Activated naive CD8-positive, alpha-beta T cell treated with anti-CD3 and anti-CD28 coated beads, Interleukin-2, amount 50 U/mL, for 24 hours (primary cell): ENCODE measurements around the gene ESPN.

Experiments used
- ATAC-seq: fragments of 150-1000 bp; cut with Tn5 transposase; one replicate; pipeline ENCODE4 v1.10.0; 2021
- DNase-seq: peaks from one replicate; pipeline ENCODE4 v3.0.0; 2021
- H3K27ac Mint-ChIP-seq: one replicate; pipeline ENCODE4 v1.8.0; 2021; ENCODE audit warnings: mild to moderate bottlenecking, mixed read lengths
- H3K27me3 Mint-ChIP-seq: one replicate; pipeline ENCODE4 v1.8.0; 2021; ENCODE audit warnings: mixed read lengths
- H3K36me3 Mint-ChIP-seq: one replicate; pipeline ENCODE4 v1.8.0; 2021; ENCODE audit warnings: low read depth, mixed read lengths
- H3K4me1 Mint-ChIP-seq: one replicate; pipeline ENCODE4 v1.8.0; 2021; ENCODE audit warnings: mixed read lengths
- H3K4me3 Mint-ChIP-seq: one replicate; pipeline ENCODE4 v1.8.0; 2021; ENCODE audit warnings: mild to moderate bottlenecking, moderate library complexity, mixed read lengths
- H3K9me3 Mint-ChIP-seq: one replicate; pipeline ENCODE4 v1.8.0; 2021; ENCODE audit warnings: mixed read lengths

ESPN gene, protein sequence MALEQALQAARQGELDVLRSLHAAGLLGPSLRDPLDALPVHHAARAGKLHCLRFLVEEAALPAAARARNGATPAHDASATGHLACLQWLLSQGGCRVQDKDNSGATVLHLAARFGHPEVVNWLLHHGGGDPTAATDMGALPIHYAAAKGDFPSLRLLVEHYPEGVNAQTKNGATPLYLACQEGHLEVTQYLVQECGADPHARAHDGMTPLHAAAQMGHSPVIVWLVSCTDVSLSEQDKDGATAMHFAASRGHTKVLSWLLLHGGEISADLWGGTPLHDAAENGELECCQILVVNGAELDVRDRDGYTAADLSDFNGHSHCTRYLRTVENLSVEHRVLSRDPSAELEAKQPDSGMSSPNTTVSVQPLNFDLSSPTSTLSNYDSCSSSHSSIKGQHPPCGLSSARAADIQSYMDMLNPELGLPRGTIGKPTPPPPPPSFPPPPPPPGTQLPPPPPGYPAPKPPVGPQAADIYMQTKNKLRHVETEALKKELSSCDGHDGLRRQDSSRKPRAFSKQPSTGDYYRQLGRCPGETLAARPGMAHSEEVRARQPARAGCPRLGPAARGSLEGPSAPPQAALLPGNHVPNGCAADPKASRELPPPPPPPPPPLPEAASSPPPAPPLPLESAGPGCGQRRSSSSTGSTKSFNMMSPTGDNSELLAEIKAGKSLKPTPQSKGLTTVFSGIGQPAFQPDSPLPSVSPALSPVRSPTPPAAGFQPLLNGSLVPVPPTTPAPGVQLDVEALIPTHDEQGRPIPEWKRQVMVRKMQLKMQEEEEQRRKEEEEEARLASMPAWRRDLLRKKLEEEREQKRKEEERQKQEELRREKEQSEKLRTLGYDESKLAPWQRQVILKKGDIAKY

DNA sequence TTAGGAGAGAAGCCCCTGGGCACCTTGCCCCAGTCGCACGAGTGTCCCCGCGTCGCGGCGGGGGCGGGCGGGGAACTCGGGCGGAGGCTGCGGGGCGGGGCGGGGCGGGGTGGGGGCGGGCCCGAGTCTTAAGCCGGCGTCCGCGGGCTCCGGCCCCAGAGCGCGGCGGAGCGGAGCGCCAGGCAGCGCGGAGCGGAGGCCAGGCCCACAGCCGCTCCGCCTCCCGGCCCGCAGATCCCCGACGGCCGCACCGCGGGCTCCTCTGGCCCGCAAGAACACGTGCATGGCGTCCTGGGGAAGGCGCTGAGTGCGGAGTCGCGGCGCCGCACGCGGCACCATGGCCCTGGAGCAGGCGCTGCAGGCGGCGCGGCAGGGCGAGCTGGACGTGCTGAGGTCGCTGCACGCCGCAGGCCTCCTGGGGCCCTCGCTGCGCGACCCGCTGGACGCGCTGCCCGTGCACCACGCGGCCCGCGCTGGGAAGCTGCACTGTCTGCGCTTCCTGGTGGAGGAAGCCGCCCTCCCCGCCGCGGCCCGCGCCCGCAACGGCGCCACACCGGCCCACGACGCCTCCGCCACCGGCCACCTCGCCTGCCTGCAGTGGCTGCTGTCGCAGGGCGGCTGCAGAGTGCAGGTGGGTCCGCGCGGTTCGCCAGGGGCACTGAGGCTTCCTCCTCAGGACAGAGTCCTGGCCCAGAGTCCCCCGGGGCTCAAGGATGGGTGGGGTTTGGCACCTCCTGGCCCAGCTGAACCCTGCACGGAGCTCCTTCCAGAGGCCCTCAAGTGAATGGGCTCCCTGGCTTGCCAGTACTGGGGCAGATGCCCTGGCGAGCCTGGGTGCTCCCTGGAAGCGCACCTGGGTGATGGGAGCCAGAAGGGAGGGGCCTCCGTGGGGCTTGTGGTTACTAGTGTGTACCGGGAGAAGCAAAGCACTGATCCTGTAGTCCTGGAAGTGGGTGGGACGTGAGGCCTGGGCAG is at the start of gene ESPN:
ESPN (plus strand) TSS at position 158 of the 975 bp plus-strand sequence; CDS start at position 338, 180 bp downstream.
- DNase-seq (no peak), ATAC-seq (no peak)
- Mint-ChIP-seq H3K4me3 (peak within 1 kb of the TSS; percentile 21), H3K4me1 (peaks cover 8% of the 10 kb centered on the region), H3K27me3 (peaks cover 58% of the 10 kb centered on the region), H3K9me3 (no peaks in the 10 kb centered on the region), H3K27ac (no peak within 1 kb of the TSS), H3K36me3 (no peaks in the 10 kb centered on the region)

DNA sequence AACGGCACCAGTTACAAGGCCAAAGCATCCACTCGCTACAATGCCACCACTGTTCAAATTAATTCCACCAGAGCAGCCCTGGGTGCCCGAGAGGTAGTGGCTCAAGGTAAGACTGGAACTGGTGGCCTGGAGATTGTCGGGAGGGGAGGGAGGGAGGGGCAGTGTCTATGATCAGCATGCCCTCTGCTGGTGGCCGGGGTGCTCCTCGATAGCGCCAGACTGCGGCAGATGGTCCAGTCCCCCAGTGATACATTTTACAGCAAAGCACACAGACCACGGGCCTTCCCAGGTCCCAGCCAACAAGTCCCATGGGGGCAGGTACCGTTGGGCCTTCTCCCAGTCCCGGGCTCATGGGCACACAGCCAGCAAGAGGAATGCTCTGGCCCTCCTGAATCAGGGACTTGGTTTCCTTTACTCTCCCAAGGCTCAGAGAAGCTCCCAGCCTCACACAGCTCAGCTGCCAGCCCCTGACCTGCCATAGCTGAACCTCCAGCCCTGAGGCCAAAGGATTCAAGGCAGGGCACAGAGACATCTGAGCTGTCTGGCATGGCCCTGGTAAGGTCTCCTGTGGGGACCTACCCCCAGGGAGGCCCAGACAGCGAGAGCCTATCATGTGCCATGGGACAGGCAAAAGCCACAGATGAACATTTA is 46.4 kb upstream of the ESPN start:
- Mint-ChIP-seq H3K4me3 (no peak overlapping the region), H3K4me1 (no peaks in the 10 kb centered on the region), H3K27ac (no peak overlapping the region), H3K9me3 (no peaks in the 10 kb centered on the region), H3K36me3 (no peaks in the 10 kb centered on the region), H3K27me3 (no peaks in the 10 kb centered on the region)
- ATAC-seq (no peak), DNase-seq (no peak)

DNA sequence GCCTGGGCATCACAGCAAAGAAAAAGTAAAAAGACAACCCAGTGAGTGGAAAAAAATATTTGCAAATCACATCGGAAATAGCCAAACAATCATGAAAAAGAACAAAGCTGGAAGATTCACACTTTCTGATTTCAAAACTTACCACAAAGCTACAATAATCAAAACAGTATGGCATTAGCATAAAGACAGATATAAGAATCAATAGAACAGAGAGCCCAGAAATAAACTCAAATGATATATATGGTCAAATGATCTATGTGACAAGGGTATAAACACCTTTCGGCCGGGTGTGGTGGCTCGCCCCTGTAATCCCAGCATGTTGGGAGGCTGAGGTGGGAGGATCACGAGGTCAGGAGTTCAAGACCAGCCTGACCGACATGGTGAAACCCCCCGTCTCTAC is 44.5 kb upstream of the ESPN start:
- ATAC-seq = no peak
- H3K27ac Mint-ChIP-seq = no peak overlapping the region
- H3K4me3 Mint-ChIP-seq = no peak overlapping the region
- DNase-seq = no peak
- no peaks in the 10 kb centered on the region for H3K9me3 Mint-ChIP-seq
- no peaks in the 10 kb centered on the region for H3K4me1 Mint-ChIP-seq
- H3K36me3 Mint-ChIP-seq = no peaks in the 10 kb centered on the region
- no peaks in the 10 kb centered on the region for H3K27me3 Mint-ChIP-seq

DNA sequence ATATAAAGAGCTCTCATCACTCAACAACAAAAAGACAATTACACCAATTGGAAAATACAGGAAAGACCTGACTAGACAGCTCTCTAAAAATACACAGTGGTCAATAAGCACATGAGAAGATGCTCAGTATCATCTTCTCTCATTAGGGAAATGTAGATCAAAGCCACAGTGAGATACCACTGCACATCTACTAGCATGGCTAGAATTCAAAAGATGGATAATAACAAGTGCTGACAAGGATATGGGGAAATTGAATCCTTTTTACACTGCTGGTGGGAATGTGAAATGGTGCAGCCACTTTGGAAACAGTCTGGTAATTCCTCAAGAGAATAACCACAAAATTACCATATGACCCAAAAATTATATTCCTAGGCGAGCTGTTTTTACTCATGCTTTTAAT is 40.4 kb upstream of the ESPN start:
- H3K9me3 Mint-ChIP-seq = no peaks in the 10 kb centered on the region
- no peaks in the 10 kb centered on the region for H3K4me1 Mint-ChIP-seq
- no peak for DNase-seq
- ATAC-seq = no peak
- no peaks in the 10 kb centered on the region for H3K27me3 Mint-ChIP-seq
- H3K27ac Mint-ChIP-seq = no peak overlapping the region
- peaks cover 4% of the 10 kb centered on the region for H3K36me3 Mint-ChIP-seq
- no peak overlapping the region for H3K4me3 Mint-ChIP-seq

DNA sequence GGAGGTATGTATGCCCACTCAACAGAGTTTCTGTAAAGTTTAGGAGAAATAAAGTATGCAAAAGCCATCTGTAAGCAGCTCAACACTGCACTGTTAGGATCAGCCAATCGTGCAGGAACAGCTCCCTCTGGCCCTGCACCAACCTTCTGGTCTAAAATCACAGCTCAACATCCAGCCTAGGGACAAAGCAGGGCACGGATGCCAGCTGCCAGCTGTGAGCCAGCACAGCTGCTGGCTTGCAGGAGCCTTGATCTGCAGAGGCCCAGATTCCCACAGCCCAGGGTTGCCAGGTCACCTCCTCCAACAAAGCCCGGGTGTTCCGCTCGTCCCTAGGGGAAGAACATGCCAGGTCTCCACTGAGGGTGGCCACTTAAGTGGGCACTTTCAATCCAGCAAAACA is 39.6 kb upstream of the ESPN start:
- ATAC-seq (no peak), DNase-seq (no peak)
- Mint-ChIP-seq H3K27me3 (no peaks in the 10 kb centered on the region), H3K4me1 (peaks cover 1% of the 10 kb centered on the region), H3K27ac (no peak overlapping the region), H3K9me3 (no peaks in the 10 kb centered on the region), H3K36me3 (peaks cover 4% of the 10 kb centered on the region), H3K4me3 (no peak overlapping the region)

DNA sequence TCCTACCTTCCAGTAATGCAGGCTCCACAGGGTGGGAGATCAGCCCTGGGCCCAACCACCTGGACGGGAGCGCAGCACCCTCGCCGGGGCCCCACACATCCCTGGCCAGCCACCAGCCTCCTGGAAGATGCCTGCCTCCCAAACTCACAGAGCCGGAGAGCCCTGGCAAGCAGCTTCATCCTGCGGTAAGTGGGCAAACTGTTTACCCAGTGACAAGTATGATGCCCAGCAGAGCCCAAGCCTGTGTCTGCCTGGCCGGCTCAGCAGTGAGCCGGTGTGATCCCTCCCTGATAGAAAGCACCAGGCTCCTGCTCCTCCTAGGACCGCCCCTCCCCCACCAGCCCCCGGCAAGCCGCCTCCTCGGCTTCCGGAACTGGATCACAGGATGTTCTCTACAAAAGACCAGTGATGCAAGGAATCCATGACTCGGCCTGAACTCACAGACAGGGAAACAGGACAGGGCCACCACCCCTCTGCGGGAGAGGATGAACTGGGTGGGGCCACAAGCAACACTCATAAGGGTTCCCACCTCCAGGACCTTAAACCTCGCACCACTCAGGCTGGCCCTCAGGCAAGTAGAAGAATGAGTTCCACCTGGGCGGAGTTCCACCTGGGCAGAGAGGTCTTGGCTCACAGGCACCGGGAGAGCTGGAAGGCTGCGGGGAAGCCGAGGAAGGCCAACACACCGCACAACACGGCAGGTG is 38.9 kb upstream of the ESPN start:
- Mint-ChIP-seq H3K4me1 (peaks cover 3% of the 10 kb centered on the region), H3K27me3 (no peaks in the 10 kb centered on the region), H3K27ac (no peak overlapping the region), H3K9me3 (no peaks in the 10 kb centered on the region), H3K4me3 (no peak overlapping the region), H3K36me3 (peaks cover 4% of the 10 kb centered on the region)
- ATAC-seq = no peak
- DNase-seq = no peak

DNA sequence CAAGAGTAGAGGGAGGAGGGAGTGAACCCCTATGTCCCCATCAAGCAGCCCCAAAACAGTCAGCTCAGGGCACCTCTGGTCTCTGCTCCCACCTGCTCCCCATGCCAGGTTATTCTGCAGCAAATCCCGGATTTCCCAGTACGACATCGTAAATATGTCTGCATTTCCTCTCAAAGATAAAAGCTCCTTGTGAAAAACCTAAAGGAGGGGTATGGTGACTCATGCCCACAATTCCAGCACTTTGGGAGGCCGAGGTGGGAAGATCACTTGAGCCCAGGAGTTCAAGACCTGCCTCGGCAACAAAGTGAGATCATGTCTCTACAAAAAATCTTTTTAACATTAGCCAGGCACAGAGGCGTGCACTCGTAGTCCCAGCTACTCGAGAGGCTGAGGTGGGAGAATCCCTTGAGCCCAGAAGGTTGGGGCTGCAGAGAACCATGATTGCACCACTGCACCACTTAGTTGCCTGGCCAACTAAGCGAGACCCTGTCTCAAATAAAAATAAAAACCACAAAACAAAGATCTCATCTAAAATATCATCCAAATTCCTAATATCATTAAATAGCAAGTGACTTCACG is 38.1 kb upstream of the ESPN start:
- H3K9me3 Mint-ChIP-seq = no peaks in the 10 kb centered on the region
- H3K36me3 Mint-ChIP-seq = peaks cover 4% of the 10 kb centered on the region
- ATAC-seq (no peak), DNase-seq (no peak)
- no peak overlapping the region for H3K4me3 Mint-ChIP-seq
- H3K27ac Mint-ChIP-seq = no peak overlapping the region
- H3K27me3 Mint-ChIP-seq = no peaks in the 10 kb centered on the region
- peaks cover 3% of the 10 kb centered on the region for H3K4me1 Mint-ChIP-seq

DNA sequence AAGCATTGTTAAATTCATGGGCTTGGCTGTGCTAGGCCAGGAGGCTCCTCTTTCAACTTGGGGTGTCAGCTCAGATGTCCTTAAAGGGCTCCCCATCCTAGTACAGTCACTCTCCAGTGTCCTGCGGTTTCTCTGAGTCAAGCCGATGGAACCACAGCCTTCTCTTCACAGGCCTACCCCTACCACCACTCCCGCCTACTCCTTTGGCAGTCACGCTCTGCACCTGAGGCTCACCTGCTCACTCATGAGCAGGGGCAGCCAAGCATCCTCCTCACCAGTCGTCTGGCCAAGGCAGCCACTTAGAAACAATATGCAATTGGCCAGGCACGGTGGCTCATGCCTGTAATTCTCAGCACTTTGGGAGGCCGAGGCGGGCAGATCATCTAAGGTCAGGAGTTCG is 34.6 kb upstream of the ESPN start:
- H3K27ac Mint-ChIP-seq = no peak overlapping the region
- DNase-seq (no peak), ATAC-seq (no peak)
- H3K4me3 Mint-ChIP-seq = no peak overlapping the region
- peaks cover 22% of the 10 kb centered on the region for H3K4me1 Mint-ChIP-seq
- peaks cover 4% of the 10 kb centered on the region for H3K36me3 Mint-ChIP-seq
- H3K27me3 Mint-ChIP-seq = no peaks in the 10 kb centered on the region
- H3K9me3 Mint-ChIP-seq = no peaks in the 10 kb centered on the region

DNA sequence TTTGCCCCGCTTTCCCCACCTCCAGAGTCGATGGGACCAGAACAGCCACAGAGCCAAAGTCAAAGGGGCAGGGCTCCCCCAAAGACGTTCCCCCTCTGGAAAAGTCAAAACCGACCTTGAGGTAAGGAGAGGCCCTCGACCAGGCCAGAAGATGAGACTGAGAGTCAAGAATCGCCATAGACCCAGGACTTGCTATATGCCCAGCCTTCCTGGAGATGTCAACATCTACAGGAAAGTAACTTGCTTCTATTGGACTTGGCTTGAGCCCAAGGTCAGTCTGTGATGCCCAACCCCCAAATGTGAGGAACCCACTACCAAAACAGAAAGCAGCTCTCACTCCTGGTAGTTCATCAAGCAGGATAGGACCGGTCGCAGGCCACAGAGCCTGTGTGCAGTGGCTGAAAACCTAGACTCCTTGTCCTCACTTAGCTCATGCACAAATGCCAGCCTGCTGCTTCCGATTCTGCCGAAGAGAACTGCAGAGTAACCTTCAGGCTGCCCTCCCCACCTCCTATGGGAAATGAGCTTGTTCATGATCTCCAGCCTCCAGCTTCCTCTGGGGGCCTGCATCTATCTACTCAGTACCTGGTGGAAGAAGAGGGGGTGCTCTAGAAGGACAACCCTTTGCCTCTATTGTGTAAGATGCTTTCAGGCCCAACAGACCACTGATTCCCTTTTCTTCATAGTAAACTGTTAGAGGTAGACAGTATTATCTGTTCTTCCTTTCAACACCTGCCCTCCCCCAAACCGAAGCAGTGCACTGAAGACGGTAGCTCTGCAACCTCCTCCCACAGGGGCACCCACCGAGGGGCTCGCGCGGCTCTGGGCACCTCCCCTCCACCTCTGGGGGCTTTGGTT is 32.4 kb upstream of the ESPN start:
- peak; percentile 17 for DNase-seq
- Mint-ChIP-seq H3K4me3 (peak overlapping the region; percentile 84), H3K9me3 (no peaks in the 10 kb centered on the region), H3K36me3 (no peaks in the 10 kb centered on the region), H3K4me1 (peaks cover 26% of the 10 kb centered on the region), H3K27ac (no peak overlapping the region), H3K27me3 (no peaks in the 10 kb centered on the region)
- ATAC-seq = no peak

DNA sequence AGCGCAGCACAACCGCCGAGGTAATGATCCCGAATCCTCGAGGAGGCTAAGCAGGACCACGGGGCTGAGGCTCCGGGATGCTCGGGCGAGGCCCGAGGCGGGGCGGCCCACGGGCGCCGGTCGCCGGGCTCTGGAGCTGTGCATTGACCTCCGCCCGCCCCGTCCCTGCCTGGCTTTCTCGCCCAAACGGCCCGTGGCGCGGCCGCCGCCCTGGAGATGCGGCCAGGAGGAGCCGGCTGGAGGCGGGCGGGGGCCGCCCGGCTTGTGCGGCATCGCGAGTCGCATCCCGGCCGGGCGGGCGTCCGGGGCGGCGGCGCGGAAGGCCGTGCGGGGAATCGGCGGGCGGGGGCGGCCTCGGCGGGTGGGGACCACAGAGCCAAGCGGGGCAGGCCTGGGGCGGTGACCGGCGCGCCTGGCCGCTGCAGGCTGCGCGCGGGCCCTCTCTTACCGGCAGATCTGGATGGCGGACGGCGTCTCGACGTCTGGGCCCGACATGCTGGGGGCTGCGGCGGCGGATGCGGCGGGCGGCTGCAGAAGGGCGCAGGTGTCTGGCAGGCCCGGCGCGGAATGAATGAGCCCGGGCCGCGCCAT is 31.7 kb upstream of the ESPN start:
- no peak for DNase-seq
- Mint-ChIP-seq H3K27me3 (no peaks in the 10 kb centered on the region), H3K9me3 (no peaks in the 10 kb centered on the region), H3K36me3 (no peaks in the 10 kb centered on the region), H3K4me1 (peaks cover 26% of the 10 kb centered on the region), H3K27ac (peak overlapping the region; percentile 75), H3K4me3 (peak overlapping the region; percentile 84)
- ATAC-seq = no peak

DNA sequence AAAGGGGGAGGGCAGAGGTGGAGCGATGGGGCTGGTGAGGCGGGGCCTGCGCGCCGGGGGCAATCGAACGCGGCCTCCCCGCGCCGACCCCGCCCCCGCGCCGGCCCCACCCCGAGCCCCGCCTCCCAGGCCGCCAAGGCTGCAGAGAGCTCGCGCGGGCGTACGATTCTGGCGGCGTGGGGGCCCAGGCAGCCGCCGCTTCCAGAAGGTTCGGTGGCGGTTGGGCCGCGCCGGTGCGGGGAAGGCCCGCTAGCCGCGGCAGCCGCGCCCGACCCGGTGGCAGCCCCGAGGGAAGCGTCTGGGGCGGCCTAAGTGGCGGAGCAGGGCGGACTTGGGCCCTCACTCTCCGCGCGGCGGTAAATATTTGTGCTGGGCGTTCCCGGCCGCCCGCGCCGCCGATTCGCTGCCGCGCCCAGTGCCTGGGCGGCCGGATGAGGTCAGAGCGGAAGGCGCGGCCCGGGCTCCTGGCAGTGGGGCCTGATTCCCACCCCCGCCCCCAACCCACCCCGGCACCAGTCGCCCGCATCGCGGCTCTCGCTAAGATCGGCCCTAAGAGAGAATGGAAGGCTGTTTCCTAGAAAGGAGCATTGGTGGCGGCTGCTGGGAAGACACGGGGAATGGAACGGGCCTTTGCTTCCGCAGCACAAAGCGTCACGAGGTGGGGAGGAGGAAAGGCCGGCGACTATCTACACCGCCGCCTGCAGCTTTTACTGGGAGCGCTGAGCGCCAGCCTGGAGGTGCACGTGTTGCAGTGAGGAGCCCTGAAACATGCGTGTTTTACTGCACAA is 31.0 kb upstream of the ESPN start, which contains the start of gene ACOT7:
ACOT7 (minus strand) TSS at position 368 of the 788 bp plus-strand sequence. CDS start 368 bp downstream, outside the sequence.
- no peaks in the 10 kb centered on the region for H3K36me3 Mint-ChIP-seq
- peak within 1 kb of the TSS; percentile 84 for H3K4me3 Mint-ChIP-seq
- H3K27me3 Mint-ChIP-seq = no peaks in the 10 kb centered on the region
- ATAC-seq (peak; percentile 88), DNase-seq (peak; percentile 93)
- H3K9me3 Mint-ChIP-seq = no peaks in the 10 kb centered on the region
- H3K4me1 Mint-ChIP-seq = peaks cover 26% of the 10 kb centered on the region
- peak within 1 kb of the TSS; percentile 94 for H3K27ac Mint-ChIP-seq
